AG20443 (cell line): ENCODE results near the gene ACADL.
"Not testable (repeated sequence)": the region's sequence is repeated elsewhere in the genome, so short reads cannot be mapped to it uniquely, and the experiment has no call there.

Source experiments
- DNase-seq: peaks from one replicate; pipeline ENCODE4 v3.0.0; 2012; ENCODE audit warnings: low spot score, mixed read lengths

ACADL gene

GRCh38 chr2:210199854-210200253 is 25.4 kb downstream of the ACADL start:
- DNase-seq = no peak

DNA sequence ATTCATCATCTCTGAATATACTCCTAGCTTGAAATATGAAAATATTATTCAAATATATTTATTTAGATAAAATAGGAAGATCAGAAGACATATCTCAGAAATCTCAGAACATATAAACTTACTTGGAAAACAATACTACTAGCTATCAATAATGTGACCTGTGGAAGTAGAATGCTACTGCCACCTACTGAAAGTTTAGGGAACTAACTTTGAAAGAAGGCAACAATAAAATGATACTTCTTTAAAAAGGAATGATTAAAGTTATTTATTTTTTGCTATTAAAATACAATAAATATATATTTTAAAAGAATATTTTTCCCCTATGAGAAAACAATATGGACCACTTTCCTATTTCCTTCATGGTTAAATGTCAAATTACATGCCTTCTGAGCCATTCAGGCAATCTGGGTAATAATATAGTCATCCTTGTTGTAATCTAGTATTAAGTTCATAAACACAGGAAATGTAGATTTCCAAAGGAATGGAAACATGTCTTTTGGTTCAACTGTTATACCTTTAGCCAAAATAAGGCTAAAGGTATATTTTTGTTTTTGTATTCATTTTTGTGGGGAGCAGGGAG is 26.0 kb downstream of the ACADL start:
- peak; percentile 21 for DNase-seq

- no peak for DNase-seq
Measured at GRCh38 chr2:210198326-210198725, 26.9 kb downstream of the ACADL start.

- DNase-seq = no peak
Measured at GRCh38 chr2:210197720-210198119, 27.5 kb downstream of the ACADL start.

DNA sequence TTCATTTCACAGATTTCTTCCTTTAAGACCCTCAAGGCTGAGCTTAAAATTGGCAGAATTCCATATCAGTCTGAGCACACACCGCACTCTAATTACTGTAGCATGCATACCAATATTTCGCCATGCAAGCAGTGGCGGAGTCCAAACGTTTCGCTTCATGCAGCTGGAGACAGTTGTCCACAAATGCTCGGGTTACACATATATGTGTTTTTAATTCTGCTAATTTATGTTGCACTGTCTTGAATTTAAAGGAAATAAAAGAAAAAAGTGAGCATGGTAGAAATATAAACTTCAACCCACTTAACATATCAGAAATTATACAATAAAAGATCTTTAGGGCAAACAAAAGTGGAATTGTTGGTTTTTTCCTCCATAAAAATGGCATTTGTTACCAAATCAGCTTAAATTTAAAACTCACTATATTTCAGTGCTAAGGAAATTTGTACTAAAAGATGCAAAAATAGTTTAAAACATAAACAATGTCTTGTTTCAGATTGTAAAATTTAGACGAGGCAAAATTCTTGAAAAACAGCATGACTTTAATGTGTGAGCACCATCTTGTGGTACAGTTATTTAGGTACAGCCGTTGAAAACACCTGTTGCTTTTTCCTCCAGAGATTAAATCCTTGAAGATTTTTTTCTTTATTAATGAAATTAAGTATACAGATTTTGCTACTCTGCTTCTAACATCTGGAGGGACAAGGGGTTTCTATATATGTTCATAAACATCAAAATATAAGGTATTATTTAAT is 30.0 kb downstream of the ACADL start:
- DNase-seq = peak; percentile 49

DNA sequence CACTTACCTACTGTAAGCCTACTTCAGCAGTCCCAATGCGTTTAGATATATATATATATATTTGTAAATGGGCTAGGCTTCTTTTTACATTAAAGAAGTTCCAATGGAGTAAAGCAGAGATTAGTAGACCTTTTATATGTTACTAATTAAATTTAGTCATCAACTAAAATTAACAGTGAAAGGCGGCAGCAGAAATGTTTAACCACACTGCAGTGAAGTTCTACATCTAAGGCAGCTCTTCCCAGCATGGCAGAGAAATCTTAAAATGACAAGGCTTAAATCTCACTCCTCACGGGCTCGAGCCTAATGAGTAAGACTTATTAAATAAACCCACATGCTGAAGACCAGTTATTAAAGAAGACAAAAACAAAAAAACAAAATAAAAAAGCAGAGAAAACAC is 34.9 kb downstream of the ACADL start:
- DNase-seq = no peak

GRCh38 chr2:210189452-210190138 is 35.7 kb downstream of the ACADL start:
- DNase-seq = no peak

- no peak for DNase-seq
Measured at GRCh38 chr2:210188755-210189154, 36.5 kb downstream of the ACADL start.

- no peak for DNase-seq
Measured at GRCh38 chr2:210188190-210188589, 37.1 kb downstream of the ACADL start.

GRCh38 chr2:210183936-210184335 is 41.3 kb downstream of the ACADL start:
- not testable (repeated sequence) for DNase-seq

GRCh38 chr2:210181606-210182088 is 43.6 kb downstream of the ACADL start:
- DNase-seq = not testable (repeated sequence)

DNA sequence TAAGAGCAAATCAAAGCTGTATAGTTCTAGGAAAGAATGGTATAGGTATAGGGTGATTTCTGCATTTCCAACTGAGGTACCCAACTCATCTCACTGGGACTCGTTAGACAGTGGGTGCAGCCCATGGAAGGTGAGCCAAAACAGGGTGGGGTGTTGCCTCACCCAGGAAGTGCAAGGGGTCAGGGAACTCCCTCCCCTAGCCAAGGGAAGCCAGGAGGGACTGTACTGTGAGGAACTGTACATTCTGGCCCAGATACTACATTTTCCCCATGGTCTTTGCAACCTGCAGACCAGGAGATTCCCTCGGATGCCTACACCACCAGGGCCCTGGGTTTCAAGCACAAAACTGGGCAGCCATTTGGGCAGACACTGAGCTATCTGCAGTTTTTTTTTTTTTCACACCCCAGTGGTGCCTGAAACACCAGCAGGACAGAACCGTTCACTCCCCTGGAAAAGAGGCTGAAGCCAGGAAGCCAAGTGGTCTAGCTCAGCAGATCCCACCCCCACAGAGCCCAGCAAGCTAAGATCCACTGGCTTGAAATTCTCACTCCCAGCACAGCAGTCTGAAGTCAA is 44.1 kb downstream of the ACADL start:
- not testable (repeated sequence) for DNase-seq

DNA sequence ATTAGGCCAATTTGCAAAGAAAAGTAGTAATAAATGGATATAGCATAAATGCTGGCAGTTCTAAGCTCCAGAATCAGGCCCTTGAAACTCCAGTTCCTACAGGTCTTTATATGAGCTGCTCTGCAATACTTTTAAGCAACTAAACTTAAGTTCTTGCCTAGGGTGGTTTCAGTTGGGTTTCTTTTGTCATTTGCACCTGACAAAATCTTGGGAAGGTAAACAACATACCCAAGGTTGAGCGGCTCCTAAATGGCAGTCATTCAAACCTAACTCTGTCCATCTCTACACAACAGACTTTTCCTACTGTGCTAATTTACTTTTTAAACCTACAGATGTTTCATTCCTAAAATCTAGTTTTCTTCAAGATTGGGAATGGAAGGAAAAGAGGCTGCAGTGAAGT is 44.8 kb downstream of the ACADL start:
- DNase-seq = no peak

GRCh38 chr2:210179351-210179990 is 45.8 kb downstream of the ACADL start:
- no peak for DNase-seq

- no peak for DNase-seq
Measured at GRCh38 chr2:210177769-210178168, 47.5 kb downstream of the ACADL start.

DNA sequence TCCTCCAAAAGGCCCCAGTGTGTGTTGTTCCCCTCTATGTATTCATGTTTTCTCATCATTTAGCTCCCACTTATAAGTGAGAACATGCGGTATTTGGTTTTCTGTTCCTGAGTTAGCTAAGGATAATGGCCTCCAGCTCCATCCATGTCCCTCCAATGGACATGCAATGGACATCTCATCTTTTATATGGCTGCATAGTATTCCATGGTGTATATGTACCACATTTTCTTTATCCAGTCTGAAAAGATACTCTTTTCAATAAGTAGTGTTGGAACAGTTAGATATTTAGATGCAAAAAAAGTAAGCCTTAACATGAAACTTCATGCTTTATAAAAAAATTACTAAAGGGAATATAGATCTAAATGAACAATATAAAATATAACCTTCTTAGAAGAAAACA is 48.1 kb downstream of the ACADL start:
- DNase-seq = not testable (repeated sequence)

- DNase-seq = no peak
Measured at GRCh38 chr2:210174086-210174485, 51.2 kb downstream of the ACADL start.

- DNase-seq = no peak
Measured at GRCh38 chr2:210172219-210172575, 53.0 kb downstream of the ACADL start.

DNA sequence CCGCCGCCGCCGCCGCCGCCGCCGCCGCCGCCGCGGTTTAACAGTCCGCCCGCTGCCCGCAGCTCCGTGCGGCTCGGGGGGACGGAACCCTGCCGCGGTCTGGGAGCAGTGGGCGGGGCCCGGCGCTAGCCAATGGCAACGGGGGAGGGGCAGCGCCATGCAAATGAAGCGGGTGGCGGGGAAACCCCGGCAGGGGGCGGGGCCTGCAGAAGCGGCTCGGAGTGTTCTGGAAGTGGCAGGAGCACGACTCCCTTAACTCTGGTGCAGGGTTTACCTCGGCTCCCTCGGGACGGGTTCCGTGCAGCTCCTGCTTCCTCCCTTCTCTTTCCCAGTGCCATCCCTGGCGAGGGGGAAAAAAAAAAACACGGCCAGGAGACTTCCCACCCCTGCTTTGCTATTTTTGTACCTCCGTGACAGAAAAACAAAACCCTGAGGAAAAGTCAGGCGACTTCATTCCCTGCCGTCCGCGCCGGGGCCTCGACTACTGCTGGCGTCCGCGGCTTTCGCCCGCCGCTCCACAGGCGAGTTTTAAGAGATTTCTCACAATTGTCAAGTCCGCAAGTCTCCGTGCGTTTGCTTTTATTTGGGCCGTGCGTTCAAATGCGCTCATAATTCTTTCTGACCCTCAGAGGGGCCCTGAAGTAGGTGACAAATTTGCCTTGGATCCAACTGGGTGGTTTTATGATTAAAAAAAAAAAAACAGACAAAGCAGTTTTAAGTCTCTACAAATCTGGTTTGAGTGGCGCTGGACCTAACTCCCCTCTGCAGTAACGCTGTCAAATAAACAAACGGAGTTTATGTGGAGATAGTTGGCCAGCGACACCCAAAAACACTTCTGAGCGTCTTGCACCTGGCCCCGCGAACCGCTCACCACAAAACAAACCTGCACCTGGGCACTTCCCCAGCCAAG is 53.7 kb downstream of the ACADL start, which contains the start of gene KANSL1L:
Gene KANSL1L (minus strand): TSS at position 101 of the 910 bp plus-strand sequence. CDS start 16,827 bp downstream, outside the sequence.
- peak; percentile 97 for DNase-seq

- DNase-seq = peak; percentile 95
Measured at GRCh38 chr2:210170446-210171303, 54.6 kb downstream of the ACADL start.
